NCI-H524 treated with DMSO at 0.1 percent for 48 hours (cell line): Measurements from ENCODE around the gene NR3C2.
"Not testable (repeated sequence)": the region's sequence is repeated elsewhere in the genome, so short reads cannot be mapped to it uniquely, and the experiment has no call there.

Experiments used
- DNase-seq: peaks from one replicate; lab custom pipeline; 2025; lab: John Stamatoyannopoulos, UW

Gene NR3C2

DNA sequence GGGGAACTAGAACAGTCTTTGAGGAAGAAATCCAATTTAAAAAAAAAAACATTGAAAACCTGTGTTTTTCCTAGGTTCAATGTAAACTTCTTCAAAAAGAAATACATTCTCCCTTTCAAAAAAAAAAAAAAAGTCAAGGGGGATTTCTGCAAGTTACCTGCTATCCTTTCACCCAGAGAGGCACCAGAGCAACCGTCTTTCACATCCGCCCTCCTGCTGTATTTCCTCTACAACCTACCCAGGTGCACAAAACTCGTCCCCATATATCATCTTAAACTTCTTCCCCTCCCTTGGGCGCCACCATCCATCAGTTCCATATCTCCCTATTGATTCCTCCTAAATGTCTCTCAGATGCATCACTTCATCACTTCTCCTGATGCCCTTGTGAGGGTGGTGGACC, 74.5 kb downstream of the NR3C2 start:
- no peak for DNase-seq

DNA sequence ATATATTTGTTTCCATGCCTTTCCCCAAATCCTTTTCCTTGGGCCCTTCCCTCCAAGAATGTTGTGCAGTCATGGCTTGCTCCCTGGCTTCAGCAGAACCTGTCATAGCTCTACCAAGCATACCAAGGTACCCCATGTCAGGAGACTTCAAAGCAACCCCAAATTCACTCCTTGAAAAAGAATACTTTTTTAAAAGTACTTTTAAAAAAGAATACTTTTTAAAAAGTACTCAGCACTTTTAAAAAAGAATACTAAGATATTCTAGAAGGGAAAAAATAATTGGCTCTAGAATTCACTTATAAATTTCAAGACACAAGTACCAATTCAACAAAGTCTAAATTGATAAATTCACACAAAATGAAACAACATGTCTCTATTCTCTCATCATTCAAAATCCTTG, 76.0 kb downstream of the NR3C2 start:
- DNase-seq = no peak

DNA sequence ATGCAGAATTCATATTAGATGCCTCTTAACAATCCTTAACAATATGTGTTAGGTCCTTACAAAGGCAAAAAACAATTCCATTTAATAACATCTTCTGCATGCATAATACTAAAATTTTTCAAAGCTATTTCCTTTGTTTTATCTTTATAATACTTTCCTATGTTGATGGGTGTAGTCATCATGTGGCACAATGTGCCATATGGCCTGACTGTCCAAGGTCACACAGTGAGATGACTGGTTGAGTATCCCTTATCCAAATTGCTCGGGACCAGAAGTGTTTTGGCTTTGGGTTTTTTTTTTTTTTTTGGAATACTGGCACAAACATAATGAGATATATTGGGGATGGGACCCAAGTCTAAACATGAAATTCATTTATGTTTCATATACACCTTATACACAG, 77.7 kb downstream of the NR3C2 start:
- no peak for DNase-seq

DNA sequence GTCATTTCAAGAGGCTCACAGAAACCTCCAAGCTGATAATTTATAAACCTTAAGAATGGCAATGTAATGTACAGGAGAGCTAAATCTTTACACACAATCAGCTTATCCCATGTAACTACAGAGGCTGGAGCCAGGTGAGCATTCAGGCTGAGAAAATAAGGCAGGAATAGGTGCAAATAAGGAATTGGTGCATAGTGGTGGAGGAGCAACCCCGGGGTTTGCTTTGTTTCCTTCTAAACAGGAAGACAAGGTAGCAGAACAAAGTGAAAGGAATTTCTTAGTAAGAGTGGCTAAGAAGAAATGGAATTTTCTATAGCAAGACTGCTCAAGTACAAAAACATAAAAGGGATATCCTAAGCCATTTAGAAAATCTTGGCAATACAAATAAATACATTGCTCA, 82.4 kb downstream of the NR3C2 start:
- DNase-seq = no peak

DNA sequence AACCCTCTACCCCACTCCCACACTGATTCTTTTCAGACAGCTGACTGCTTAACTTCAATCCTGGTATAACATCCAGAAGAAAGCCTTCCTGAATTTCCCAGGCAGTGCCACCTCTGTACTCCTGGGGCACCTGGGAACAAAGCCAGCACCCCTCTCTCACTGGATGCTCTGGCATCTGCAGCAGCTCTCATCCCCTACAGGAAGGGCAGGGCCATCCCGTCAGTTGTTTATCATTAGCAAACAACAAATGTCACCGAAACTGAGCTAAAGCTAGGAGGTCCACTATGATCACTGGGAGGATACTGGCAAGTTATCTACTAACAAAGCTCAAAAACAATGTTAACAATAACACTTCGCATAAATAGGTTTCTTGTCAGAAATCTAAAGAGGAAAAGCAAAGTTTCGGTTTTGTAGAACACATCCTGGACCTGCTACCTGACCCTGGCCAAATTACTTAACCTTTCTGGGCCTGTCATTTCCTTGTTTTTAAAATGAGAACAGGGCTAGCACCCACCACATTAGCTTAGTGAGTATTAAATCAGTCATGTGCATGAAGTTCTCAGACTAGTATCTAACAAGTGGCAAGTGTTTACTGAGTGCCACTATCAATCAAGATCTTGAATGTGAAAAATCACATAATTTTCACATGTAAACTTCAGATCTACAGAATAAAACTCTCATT, 86.6 kb downstream of the NR3C2 start:
- DNase-seq = no peak

DNA sequence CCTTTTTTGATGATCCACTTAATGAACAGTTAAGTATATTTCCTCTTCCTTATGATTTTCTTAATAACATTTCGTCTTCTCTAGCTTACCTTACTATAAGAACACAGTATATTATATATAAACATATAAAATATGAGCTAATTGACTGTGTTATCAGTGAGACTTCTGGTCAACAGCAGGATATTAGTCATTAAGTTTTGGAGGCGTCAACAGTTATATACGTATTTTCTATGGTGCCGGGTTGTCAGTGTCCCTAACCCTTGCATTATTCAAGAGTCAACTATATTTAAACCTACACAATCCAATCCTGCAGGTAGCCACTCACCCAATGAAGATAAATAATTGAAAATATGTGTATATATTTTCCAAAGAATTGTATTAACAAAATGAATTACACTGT, 88.0 kb downstream of the NR3C2 start:
- DNase-seq = no peak

DNA sequence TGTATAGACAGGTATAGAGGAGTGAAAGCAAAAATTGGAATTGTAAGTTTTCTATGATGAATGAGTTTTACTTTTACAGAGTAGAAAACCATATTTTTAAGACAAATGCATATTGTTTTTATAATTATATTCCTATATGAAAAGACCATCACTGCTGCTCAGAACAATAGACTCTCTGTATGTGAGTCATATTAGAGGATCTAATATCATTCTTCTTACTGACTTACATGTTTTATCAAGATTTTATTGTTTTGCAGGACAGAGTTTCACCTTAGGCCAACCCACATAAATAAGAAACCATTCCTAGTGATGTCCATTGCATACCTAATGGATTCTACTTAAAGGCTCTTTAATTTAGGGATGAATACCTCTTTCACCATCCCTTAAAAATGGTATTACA, 88.6 kb downstream of the NR3C2 start:
- no peak for DNase-seq

DNA sequence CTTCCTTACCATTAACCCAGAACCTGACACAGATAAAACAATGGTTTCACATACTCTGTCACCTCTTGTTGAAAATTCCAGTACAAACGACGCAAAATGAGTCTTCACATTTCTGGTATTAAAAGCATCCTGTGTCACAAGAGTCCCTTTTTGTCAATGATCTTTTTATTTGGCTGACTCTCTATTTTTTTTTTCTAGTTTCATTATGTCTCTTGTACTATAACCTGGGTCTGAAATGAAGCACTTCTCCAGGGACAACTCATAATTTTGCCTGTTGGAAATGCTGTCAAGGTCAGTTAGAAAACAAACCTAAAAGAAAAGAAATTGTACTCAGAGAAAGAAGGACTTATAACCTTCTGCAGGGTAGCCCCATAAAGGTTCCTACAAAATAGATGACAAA, 93.1 kb downstream of the NR3C2 start:
- no peak for DNase-seq

DNA sequence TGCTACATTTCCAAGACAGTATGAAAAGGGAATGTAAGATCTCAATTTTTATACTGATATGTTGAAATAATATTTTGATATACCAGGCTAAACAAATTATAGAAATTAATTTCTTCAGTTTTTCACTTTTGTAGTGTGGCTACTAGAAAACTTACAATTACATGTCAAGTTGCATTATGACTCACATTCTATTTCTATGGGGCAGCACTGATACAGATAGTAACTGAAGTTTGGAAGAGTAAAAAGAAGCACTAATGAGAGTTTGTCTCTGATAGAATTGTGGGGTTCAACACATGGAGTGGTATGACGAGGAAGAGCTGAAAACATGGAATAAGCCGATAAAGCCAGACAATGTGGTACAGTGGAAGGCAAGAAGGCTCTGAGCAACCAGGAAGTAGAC, 95.6 kb downstream of the NR3C2 start:
- DNase-seq = no peak

DNA sequence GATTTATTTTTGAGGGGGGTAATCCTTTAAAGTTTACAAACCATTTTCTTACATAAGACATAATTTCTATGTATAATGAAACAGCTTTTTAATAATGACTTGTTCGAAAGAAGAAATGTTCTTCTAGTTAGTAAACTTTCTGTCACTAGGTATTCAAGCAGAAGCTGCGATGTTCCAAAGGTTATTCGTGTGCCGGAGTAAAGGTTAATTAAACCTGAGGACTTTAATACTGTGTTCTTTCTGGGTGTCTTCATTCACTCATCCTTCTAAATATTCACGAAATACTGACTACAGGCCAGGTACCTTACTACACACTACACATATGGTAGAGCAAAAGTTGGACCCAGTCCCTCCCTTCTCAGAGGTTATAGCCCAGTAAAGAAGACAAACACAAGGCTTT, 96.7 kb downstream of the NR3C2 start:
- DNase-seq = no peak

DNA sequence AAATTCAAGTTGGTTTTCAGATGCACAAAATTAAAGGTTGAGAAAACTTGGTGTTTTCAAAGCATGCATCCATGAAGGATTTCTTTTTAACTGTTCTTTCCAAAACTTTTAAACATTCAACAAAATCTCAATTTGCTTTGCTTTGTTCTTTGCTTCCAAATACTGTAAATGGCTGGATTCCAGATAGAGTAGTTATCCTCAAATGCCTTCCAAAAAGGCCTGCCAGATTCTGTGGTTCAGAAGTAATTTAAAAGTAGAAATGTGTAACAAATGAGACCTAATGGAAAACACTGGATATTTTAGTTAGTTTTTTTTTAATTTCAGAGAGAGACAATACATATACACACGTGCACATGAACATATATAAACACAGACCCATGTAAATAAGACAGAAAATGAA, 97.3 kb downstream of the NR3C2 start:
- no peak for DNase-seq

DNA sequence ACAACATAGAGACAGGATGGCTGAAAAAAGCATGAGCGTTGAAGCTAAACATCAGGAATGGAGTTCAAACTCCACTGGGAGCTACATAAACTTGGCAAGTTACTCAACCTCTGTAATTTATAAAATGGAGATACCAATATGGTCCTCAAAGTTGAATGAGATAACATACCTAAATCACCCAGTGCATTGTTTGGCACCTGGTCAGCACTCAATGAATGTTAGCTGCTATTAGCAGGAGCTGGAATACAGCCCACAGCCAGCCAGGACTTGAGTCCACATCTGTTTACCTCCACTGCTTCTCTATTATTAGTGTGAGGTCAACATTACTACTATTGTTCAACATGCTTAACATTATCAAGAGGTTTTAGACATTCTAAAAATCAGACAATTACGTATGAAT, 97.9 kb downstream of the NR3C2 start:
- no peak for DNase-seq

DNA sequence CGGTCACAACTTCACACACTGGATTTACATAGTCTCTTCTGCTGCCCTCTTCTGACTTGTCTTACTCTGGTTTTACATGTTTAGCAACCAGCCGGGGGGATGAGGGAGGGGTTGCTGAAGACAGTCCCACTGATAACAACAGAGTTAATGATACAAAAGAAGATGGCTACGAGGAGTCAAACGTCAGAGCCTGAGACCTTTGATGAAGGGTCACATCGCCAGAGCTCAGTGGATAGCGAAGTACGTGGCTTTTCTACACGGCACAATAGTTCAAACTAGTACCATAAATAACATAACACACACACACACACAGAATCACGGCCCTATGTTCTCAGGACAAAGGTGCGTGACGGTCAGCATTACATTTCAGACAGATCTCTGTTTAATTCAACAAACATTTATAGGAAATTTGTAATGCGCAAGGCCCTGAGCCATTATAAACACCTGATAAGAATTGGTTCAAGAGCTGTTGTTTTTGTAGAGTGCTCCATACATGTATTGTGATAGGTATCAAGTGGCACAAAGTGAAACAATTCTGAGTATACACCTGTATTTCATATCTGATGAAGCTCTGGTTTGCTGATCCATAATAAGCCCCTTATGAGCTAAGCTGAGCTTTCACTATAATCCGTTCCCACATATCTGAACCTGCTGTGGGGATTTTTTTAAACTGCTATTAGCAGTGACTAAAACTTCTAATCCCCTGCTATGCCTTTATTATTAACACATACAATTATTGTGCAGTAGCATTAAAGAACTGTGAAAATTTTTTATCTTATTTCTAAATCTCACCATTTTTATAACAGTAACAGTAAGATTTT, 100.0 kb downstream of the NR3C2 start:
- no peak for DNase-seq

DNA sequence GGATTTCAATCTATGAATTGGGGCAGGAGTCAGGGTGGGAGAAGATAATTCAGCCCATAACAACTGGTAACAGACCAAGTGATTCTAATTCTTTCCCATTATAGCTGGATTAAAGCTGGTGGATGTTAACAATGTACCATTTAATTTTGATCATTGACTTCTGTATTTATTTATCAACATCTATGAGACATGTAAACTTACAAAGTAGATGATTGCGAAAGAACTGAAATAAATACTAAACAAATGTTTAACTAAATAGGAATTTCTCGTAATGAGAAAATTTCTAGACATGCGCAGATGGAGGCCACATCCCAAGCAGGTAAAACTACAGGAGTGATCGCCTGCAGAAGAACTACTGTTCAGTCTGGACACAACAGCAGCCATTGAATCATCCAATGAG, 107.1 kb downstream of the NR3C2 start:
- DNase-seq = no peak

DNA sequence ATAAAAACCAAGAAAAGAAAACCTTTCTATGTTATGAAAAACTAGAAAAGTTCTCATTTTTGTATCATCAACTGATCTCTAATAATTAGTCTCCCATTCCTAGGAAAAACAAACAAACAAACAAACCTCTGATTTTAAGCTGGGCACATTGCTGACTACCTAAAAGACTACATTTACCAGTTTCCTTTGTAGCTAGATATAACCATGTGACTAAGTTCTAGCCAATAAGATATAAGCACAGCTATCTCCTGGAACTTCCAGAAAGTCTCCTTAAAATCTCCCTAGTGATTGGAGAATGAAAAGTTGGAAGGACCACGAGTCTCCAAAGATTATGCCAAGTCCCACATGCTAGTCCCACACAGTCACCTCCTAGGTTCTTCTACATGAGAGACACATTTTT, 108.9 kb downstream of the NR3C2 start:
- DNase-seq = no peak

DNA sequence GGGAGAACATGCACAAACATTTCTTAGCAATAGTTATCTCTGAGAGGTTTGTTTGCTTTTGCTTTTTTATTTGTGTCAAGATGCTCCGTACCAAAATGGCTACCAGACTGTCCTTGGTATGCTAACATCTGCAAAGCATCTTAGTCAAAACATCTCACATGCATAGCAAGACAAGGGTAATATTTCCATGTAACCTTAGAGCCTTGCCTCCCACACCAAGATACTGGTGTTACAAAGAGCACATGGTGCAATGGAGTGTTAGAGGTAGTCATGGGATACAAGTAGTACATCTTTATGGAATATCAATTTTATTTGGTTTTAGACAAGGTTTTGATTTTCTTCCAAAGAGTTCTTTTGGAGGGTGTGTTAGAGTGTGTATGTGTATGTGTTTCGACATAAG, 109.7 kb downstream of the NR3C2 start:
- DNase-seq = no peak

DNA sequence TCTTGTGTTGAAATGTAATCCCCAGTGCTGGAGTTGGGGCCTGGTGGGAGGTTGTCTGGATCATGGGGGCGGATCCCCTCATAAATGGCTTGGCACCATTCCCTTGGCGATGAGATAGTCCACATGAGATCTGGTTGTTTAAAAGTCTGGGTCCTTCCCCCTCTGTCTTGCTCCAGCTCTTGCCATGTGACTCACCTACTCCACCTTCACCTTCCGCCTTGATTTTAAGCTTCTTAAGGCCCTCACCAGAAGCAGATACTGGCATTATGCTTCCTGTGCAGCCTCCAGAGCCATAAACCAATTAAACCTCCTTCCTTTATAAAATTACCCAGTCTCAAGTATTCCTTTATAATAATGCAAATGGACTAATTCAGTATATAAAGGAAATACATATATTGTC, 111.5 kb downstream of the NR3C2 start:
- no peak for DNase-seq

DNA sequence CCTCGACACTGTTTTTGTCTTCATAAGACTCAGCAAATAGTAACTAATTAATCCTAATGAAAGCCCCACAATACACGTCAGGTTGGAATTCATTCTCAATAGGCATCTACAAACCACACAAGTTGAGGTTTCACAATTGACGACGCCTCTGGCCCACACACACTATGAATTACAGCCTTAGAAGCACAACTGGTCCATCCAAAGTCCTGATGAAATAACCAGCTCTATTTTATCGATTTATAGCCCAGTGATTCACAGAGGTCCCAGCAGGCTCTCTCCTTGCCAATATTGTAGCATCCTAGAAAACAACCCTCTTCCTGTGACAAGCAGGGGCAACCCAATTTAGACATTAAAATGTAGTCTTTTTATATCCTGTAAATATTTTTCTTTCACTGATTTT, 112.1 kb downstream of the NR3C2 start:
- no peak for DNase-seq

DNA sequence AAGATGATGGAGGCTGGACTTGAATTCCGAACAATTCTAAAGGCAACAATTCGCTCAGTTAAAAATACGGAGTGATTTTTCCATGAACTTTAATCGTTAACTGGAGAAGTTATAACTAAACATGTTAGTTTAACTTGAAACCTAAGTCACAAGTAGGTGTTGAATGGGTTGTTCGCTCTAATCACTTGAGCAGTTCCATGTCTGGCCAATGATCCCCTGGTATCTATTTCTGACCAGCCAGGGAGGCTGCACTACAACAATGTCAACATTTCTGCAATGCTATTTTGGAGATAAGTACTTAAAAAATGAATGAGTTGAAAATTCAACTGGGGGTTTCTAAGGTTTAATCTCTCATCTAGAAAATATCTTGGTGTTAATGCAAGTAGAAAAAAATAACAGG, 112.5 kb downstream of the NR3C2 start:
- DNase-seq = no peak

DNA sequence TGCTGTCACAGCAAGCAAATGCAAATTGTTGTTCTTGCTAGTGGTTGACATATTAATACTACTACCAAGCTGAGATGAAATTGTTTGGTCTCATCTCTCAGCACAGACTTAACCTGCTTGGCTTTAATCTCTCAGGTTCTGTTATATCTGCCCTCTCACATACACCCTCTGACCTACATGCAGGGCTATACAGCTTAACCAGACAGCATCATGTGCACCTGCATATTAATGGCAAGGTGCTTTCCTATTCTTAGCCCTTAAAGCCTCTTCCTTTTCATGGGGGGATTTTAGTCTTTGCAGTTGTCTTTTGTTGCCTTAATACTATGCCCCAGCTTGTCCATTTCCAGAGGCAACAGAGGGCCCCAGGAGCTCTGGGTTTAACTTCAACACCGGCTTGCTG, 114.5 kb downstream of the NR3C2 start:
- DNase-seq = no peak

DNA sequence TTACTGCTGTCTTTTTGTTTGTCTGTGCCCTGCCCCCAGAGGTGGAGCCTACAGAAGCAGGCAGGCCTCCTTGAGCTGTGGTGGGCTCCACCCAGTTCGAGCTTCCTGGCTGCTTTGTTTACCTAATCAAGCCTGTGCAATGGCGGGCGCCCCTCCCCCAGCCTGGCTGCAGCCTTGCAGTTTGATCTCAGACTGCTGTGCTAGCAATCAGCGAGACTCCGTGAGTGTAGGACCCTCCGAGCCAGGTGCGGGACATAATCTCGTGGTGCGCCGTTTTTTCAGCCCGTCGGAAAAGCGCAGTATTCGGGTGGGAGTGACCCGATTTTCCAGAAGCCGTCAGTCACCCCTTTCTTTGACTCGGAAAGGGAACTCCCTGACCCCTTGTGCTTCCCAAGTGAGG, 118.9 kb downstream of the NR3C2 start:
- DNase-seq = not testable (repeated sequence)

DNA sequence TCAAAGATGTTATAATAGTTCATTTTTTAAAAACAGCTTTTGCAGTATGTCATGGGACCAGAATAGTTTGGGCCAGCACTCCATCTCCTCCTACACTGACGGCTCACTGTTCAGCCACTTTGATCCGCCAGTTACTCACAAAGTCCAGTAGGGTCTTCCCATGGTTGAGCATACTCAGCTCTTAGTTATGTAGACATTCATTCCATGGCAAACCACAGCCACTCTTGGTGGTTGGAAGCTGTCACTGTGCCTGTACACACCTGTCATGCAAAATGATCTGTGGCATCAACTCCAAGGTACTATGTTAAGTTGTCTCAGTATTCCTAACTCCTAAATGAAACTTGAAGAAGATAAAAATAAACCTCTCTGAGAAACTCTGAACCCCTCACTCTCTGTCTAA, 127.2 kb downstream of the NR3C2 start:
- DNase-seq = no peak

DNA sequence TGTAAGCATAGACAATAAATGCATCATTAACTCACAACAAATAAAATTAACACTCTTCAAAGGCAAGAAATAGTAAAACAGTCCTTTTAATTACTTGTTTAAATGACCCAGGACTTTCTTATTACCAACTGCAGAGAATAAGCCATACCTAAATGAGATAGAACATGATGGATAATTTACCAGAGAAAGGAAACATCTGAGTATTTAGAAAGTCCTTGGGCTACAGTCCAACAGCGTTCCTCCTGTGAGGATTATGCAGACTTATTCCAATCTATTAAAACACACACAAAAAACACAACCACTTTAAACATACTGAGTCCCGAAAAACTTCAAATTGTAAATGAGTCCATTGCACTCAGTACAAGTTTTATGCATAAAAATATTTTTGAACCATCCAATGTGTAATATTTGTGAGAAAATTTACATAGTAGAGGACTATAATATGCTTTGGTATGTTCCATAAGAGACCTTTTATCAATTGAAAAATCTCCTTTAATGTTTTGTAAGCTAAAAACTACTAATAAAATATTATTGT, 129.2 kb downstream of the NR3C2 start:
- DNase-seq = no peak

DNA sequence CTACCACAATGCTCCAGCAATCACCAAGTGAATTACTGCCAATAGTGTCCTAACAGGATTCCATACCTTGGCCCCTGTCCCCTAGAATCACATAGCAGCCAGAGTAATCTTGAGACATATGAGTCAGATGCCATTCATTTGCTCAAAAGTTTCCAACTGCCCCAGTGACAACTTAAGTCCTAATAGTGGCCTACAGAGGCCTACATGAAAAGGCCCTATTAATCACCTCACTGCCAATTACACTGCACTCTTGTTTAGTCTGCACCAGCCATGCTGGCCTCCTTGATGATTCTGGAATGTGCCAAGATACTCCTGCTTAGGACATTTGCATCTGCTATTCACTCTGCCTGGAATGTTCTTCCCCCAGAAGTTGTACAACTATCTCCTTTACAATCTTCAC, 130.7 kb downstream of the NR3C2 start:
- no peak for DNase-seq
